Caco-2 (cell line): ENCODE results near the gene CASP10. TPM values are rescaled to one million over a fixed set of nuclear protein-coding genes. Genes with fewer than 3 reads are reported as not detected.

Experiments
- BruUV-seq: library from RNA; stranded (reverse); fragments of 400-500 nt; replicated peaks from 2 replicates; lab custom pipeline; 2021; lab: Mats Ljungman, UMichigan
- CTCF ChIA-PET: fragments of 300-600 bp; sonication (Branson Sonifier 250); formaldehyde crosslinking; loops from one replicate; lab custom pipeline; 2022; ENCODE audit warnings: antibody characterized with exemption; lab: Charles Lee
- POLR2A ChIA-PET: fragments of 300-600 bp; sonication (Branson Sonifier 250); formaldehyde crosslinking; loops from one replicate; lab custom pipeline; 2022; ENCODE audit warnings: antibody characterized with exemption; lab: Charles Lee
- DNase-seq, 2 experiments: peaks; one replicate each; pipeline versions ENCODE4 v3.0.0 to v3.0.0-alpha.2; 2020 to 2022
- H3K27me3 ChIP-seq: replicated peaks from 2 replicates; pipeline ENCODE4 v1.6.0; 2011; ENCODE audit warnings: low read length; ENCODE audit not compliant: control insufficient read depth, insufficient read depth
- H3K36me3 ChIP-seq: 2 replicates; pipeline ENCODE4 v1.5.1; 2011; ENCODE audit warnings: low read length; ENCODE audit not compliant: control insufficient read depth, insufficient read depth
- H3K4me1 ChIP-seq: fragments of 250-450 bp; sonication (Bioruptor Pico); 2 replicates; pipeline ENCODE4 v1.5.1; 2020; ENCODE audit warnings: mild to moderate bottlenecking
- H3K4me3 ChIP-seq: 2 replicates; pipeline ENCODE4 v1.5.1; 2011; ENCODE audit warnings: low read depth, mild to moderate bottlenecking, control low read depth, low read length
- H3K9me3 ChIP-seq: fragments of 250-450 bp; sonication (Bioruptor Pico); 2 replicates; pipeline ENCODE4 v1.5.1; 2020; ENCODE audit warnings: mild to moderate bottlenecking, moderate library complexity
- H3K27ac Mint-ChIP-seq: one replicate; pipeline ENCODE4 v1.8.0; 2022; ENCODE audit warnings: mixed read lengths; ENCODE audit not compliant: unreplicated experiment
- H3K27me3 Mint-ChIP-seq: one replicate; pipeline ENCODE4 v1.8.0; 2022; ENCODE audit warnings: mixed read lengths; ENCODE audit not compliant: insufficient read depth, unreplicated experiment
- H3K36me3 Mint-ChIP-seq: one replicate; pipeline ENCODE4 v1.8.0; 2022; ENCODE audit warnings: mild to moderate bottlenecking, mixed read lengths; ENCODE audit not compliant: insufficient read depth, unreplicated experiment
- H3K4me1 Mint-ChIP-seq: one replicate; pipeline ENCODE4 v1.8.0; 2022; ENCODE audit warnings: low read depth, mixed read lengths; ENCODE audit not compliant: unreplicated experiment
- H3K4me3 Mint-ChIP-seq: one replicate; pipeline ENCODE4 v1.8.0; 2022; ENCODE audit warnings: mild to moderate bottlenecking, moderate library complexity, mixed read lengths; ENCODE audit not compliant: unreplicated experiment
- H3K9me3 Mint-ChIP-seq: one replicate; pipeline ENCODE4 v1.8.0; 2022; ENCODE audit warnings: mixed read lengths; ENCODE audit not compliant: unreplicated experiment
- intact Hi-C: fragments of 100-400 bp; cut with micrococcal nuclease; formaldehyde crosslinking; loops from one replicate; pipeline ENCODE4 v1.10.0; 2022; ENCODE audit not compliant: unreplicated experiment
- total RNA-seq: library from RNA; stranded (reverse); gene quantifications from 2 replicates; pipeline ENCODE4 v1.2.3, GENCODE V29; 2022
- TF ChIP-seq, protein P1 (sequence below), 2 experiments: fragments of 200-600 bp in 1 of 2; IDR thresholded peaks; 1 replicate in 1 of 2; 2 replicates in 1 of 2; pipeline versions ENCODE4 v1.5.1 to v1.8.0; 2011 to 2022; ENCODE audit warnings: antibody characterized with exemption in 1 of 2, control low read depth in 1 of 2, inconsistent platforms in 1 of 2, low read depth in 1 of 2, low read length in 1 of 2, mild to moderate bottlenecking in 1 of 2, moderate library complexity in 1 of 2; ENCODE audit not compliant: insufficient read depth in 1 of 2, severe bottlenecking in 1 of 2, unreplicated experiment in 1 of 2

CASP10 gene
- total RNA-seq, 1 experiment from 2014 or later = 5.8 TPM

DNA sequence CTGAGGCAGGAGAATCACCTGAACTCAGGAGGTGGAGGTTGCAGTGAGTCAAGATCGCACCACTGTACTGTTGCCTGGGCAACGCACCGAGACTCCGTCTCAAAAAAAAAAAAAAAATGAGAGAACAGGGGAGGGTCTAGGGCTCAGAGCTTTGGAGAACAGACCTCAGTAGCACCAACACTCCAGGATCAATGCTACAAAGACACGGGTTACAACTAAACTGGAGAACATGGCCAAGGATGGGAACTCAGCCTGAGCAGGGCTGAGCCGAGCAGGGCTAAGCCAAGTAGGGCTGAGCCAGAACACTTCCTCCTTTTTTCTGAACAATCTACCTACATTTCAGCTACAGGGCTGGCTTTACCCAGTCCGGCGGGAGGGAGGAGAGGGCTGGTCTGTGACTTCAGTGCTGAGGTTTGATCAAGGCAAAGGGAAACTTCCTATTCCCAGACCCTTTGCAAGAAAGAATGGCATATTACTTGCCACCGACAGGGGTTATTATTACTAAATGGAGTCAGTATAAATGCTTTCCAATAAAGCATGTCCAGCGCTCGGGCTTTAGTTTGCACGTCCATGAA lies 74.5 kb downstream of the CASP10 start:
- peaks cover 9% of the 10 kb centered on the region for H3K36me3 Mint-ChIP-seq
- peak; percentile 50 to 59 for DNase-seq
- H3K9me3 Mint-ChIP-seq = no peaks in the 10 kb centered on the region
- Histone ChIP-seq H3K9me3 (no peaks in the 10 kb centered on the region), H3K4me3 (peak overlapping the region; percentile 44), H3K27me3 (no peaks in the 10 kb centered on the region), H3K36me3 (no peaks in the 10 kb centered on the region), H3K4me1 (peaks cover 8% of the 10 kb centered on the region)
- H3K27ac Mint-ChIP-seq = peak overlapping the region; percentile 93
- intact Hi-C loops = loop anchor here (5.0 kb wide), 1 partner anchor 105 kb away; no protein-coding TSS in a partner anchor
- no TSS peak for BruUV-seq
- TF ChIP-seq, protein P1, sequence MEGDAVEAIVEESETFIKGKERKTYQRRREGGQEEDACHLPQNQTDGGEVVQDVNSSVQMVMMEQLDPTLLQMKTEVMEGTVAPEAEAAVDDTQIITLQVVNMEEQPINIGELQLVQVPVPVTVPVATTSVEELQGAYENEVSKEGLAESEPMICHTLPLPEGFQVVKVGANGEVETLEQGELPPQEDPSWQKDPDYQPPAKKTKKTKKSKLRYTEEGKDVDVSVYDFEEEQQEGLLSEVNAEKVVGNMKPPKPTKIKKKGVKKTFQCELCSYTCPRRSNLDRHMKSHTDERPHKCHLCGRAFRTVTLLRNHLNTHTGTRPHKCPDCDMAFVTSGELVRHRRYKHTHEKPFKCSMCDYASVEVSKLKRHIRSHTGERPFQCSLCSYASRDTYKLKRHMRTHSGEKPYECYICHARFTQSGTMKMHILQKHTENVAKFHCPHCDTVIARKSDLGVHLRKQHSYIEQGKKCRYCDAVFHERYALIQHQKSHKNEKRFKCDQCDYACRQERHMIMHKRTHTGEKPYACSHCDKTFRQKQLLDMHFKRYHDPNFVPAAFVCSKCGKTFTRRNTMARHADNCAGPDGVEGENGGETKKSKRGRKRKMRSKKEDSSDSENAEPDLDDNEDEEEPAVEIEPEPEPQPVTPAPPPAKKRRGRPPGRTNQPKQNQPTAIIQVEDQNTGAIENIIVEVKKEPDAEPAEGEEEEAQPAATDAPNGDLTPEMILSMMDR (IDR thresholded peaks at IDR 0.05; ENCODE audit: insufficient read depth in 1 of 2, low read depth in 1 of 2, low read length in 1 of 2, severe bottlenecking in 1 of 2, unreplicated experiment in 1 of 2) = no peak
- H3K4me1 Mint-ChIP-seq = peaks cover 8% of the 10 kb centered on the region
- no peaks in the 10 kb centered on the region for H3K27me3 Mint-ChIP-seq
- ChIA-PET POLR2A (interaction anchor here (0.6 kb wide), 1 partner anchor 524 kb away, joined by 7 read pairs; no protein-coding TSS in a partner anchor), CTCF (interaction anchor here (1.2 kb wide), 1 partner anchor 24 kb away, joined by 4 read pairs; no protein-coding TSS in a partner anchor)
- H3K4me3 Mint-ChIP-seq = peak overlapping the region; percentile 88

GRCh38 chr2:201257956-201258665 lies 75.2 kb downstream of the CASP10 start:
- H3K36me3 ChIP-seq = no peaks in the 10 kb centered on the region
- CTCF ChIA-PET = interaction anchor here (1.2 kb wide), 1 partner anchor 25 kb away, joined by 4 read pairs; no protein-coding TSS in a partner anchor
- Mint-ChIP-seq H3K27ac (peak overlapping the region; percentile 93), H3K4me3 (peak overlapping the region; percentile 88), H3K9me3 (no peaks in the 10 kb centered on the region), H3K27me3 (no peaks in the 10 kb centered on the region), H3K36me3 (peaks cover 9% of the 10 kb centered on the region), H3K4me1 (peaks cover 8% of the 10 kb centered on the region)
- intact Hi-C loops = loop anchor here (1.0 to 5.0 kb wide), 3 partner anchors 22 to 104 kb away; partner anchors contain the start of gene CASP10
- H3K9me3 ChIP-seq = no peaks in the 10 kb centered on the region
- TSS peak; percentile 68 for BruUV-seq
- POLR2A ChIA-PET = no interaction called here
- peak; percentile 62 to 64 for DNase-seq
- H3K4me1 ChIP-seq = peaks cover 8% of the 10 kb centered on the region
- no peaks in the 10 kb centered on the region for H3K27me3 ChIP-seq
- peak overlapping the region; percentile 44 for H3K4me3 ChIP-seq
- TF ChIP-seq, protein P1 (IDR thresholded peaks at IDR 0.05; ENCODE audit: insufficient read depth in 1 of 2, low read depth in 1 of 2, low read length in 1 of 2, severe bottlenecking in 1 of 2, unreplicated experiment in 1 of 2) = no peak
